B cell (primary cell): ENCODE data around the gene TBRG4. TPM values are rescaled to one million over a fixed set of nuclear protein-coding genes. Genes with fewer than 3 reads are reported as not detected.
A peak's percentile ranks its signal among the peaks of the same experiment; 100 is the strongest.

ENCODE experiments used
- ATAC-seq: fragments of 200-7000 bp; cut with Tn5 transposase; one replicate; pipeline ENCODE4 v1.10.0; 2021; ENCODE audit warnings: low read depth, mild to moderate bottlenecking, moderate number of reproducible peaks, moderate library complexity
- CTCF ChIA-PET: fragments of 350-600 bp; sonication (Branson Sonifier 250); formaldehyde crosslinking; loops from one replicate; lab custom pipeline; 2021; ENCODE audit warnings: antibody characterized with exemption, inconsistent platforms; lab: Charles Lee
- POLR2A ChIA-PET: fragments of 350-600 bp; sonication (Branson Sonifier 250); formaldehyde crosslinking; loops from one replicate; lab custom pipeline; 2021; ENCODE audit warnings: antibody characterized with exemption; lab: Charles Lee
- DNase-seq: peaks from one replicate; pipeline ENCODE4 v3.0.0; 2013
- H2AFZ ChIP-seq: 2 replicates; pipeline ENCODE4 v1.6.1; 2012; ENCODE audit warnings: mild to moderate bottlenecking, low read depth, low read length; ENCODE audit not compliant: insufficient read depth, poor library complexity, severe bottlenecking
- H3K27ac ChIP-seq, 2 donors: 1 replicate in 1 of 2; 2 replicates in 1 of 2; pipeline ENCODE4 v1.5.1; 2012 to 2013; ENCODE audit warnings: low read length in 2 of 2, mild to moderate bottlenecking in 2 of 2, moderate library complexity in 1 of 2
- H3K27me3 ChIP-seq, 4 experiments: fragments of 200-600 bp in 1 of 4; sonication (generic) in 1 of 4; replicated peaks in 1 of 4; 1 replicate in 2 of 4; 2 replicates in 2 of 4; pipeline versions ENCODE4 v1.6.1 to v1.7.0; 2013 to 2016; ENCODE audit warnings: low read length in 3 of 4, mild to moderate bottlenecking in 2 of 4, mixed read lengths in 1 of 4, moderate library complexity in 1 of 4; ENCODE audit not compliant: insufficient read depth in 4 of 4, control insufficient read depth in 3 of 4; ENCODE audit errors: control extremely low read depth in 1 of 4
- H3K36me3 ChIP-seq, 2 experiments: replicated peaks in 1 of 2; 1 replicate in 1 of 2; 2 replicates in 1 of 2; pipeline versions ENCODE4 v1.6.1 to v1.7.1; 2013; ENCODE audit warnings: low read length in 1 of 2; ENCODE audit not compliant: insufficient read depth in 2 of 2, control insufficient read depth in 1 of 2; ENCODE audit errors: control extremely low read depth in 1 of 2, extremely low read depth in 1 of 2
- H3K4me1 ChIP-seq, 2 donors: fragments of 200-600 bp in 1 of 2; sonication (generic) in 1 of 2; 1 replicate in 1 of 2; 2 replicates in 1 of 2; pipeline versions ENCODE4 v1.5.1 to v1.6.1; 2013 to 2017; ENCODE audit warnings: low read length in 2 of 2; ENCODE audit not compliant: control insufficient read depth in 2 of 2, insufficient read depth in 2 of 2
- H3K4me2 ChIP-seq: replicated peaks from 2 replicates; pipeline ENCODE3; 2012; ENCODE audit warnings: mild to moderate bottlenecking, low read depth, low read length; ENCODE audit not compliant: poor library complexity, severe bottlenecking
- H3K4me3 ChIP-seq, 5 experiments: fragments of 200-600 bp in 1 of 5; sonication (generic) in 1 of 5; 1 replicate in 3 of 5; 2 replicates in 2 of 5; pipeline versions ENCODE4 v1.5.1 to v1.7.0; 2011 to 2016; ENCODE audit warnings: low read length in 4 of 5, mild to moderate bottlenecking in 4 of 5, low read depth in 2 of 5, control low read depth in 1 of 5, moderate library complexity in 1 of 5; ENCODE audit not compliant: insufficient read depth in 1 of 5; ENCODE audit errors: control extremely low read depth in 1 of 5, extremely low read depth in 1 of 5
- H3K79me2 ChIP-seq: fragments of 200-600 bp; sonication (generic); one replicate; pipeline ENCODE4 v1.6.0; 2016; ENCODE audit warnings: low read length; ENCODE audit not compliant: control insufficient read depth, insufficient read depth
- H3K9ac ChIP-seq: fragments of 200-600 bp; sonication (generic); 2 replicates; pipeline ENCODE4 v1.6.1; 2017; ENCODE audit warnings: mild to moderate bottlenecking, low read length, moderate library complexity
- H3K9me3 ChIP-seq, 3 donors: one replicate each; pipeline versions ENCODE4 v1.6.1 to v1.7.1; 2013; ENCODE audit warnings: low read length in 2 of 3; ENCODE audit not compliant: control insufficient read depth in 2 of 3, insufficient read depth in 1 of 3; ENCODE audit errors: control extremely low read depth in 1 of 3
- H4K20me1 ChIP-seq: 2 replicates; pipeline ENCODE4 v1.6.0; 2012; ENCODE audit warnings: mild to moderate bottlenecking, low read length; ENCODE audit not compliant: insufficient read depth, control insufficient read depth, poor library complexity, severe bottlenecking
- H3K27ac Mint-ChIP-seq: one replicate; pipeline ENCODE4 v1.8.0; 2021; ENCODE audit warnings: mixed read lengths
- H3K27me3 Mint-ChIP-seq: one replicate; pipeline ENCODE4 v1.8.0; 2021; ENCODE audit warnings: mixed read lengths
- H3K4me1 Mint-ChIP-seq: one replicate; pipeline ENCODE4 v1.8.0; 2021; ENCODE audit warnings: mixed read lengths
- H3K4me3 Mint-ChIP-seq: one replicate; pipeline ENCODE4 v1.8.0; 2021; ENCODE audit warnings: mixed read lengths
- H3K9me3 Mint-ChIP-seq: one replicate; pipeline ENCODE4 v1.8.0; 2022; ENCODE audit warnings: mixed read lengths; ENCODE audit not compliant: insufficient read depth
- EZH2 ChIP-seq: IDR thresholded peaks from 2 replicates; pipeline ENCODE4 v1.6.1; 2012; ENCODE audit warnings: borderline replicate concordance, low read depth, mild to moderate bottlenecking, moderate library complexity, low read length; ENCODE audit not compliant: insufficient read depth, poor library complexity, severe bottlenecking
- WGBS: methylation state at CpG from one replicate; pipeline ENCODE4 v1.1.5; 2013; ENCODE audit warnings: missing lambda C conversion rate; ENCODE audit not compliant: insufficient coverage; 5-methylcytosine and 5-hydroxymethylcytosine counted together
- intact Hi-C: fragments of 100-400 bp; cut with micrococcal nuclease; formaldehyde crosslinking; loops from one replicate; pipeline ENCODE4 v1.10.0; 2022
- polyA plus RNA-seq: library from polyadenylated mRNA; depleted of rRNA; stranded (reverse); fragments of >200 nt; gene quantifications from 2 replicates; pipeline ENCODE4 v1.2.3, GENCODE V29; 2012
- total RNA-seq, 2 donors: library from RNA; stranded (reverse); fragments of 120-200 nt in 1 of 2; gene quantifications; 1 replicate in 1 of 2; 2 replicates in 1 of 2; pipeline versions ENCODE4 v1.2.3 to v1.2.4, GENCODE V29; 2013 to 2022
- TF ChIP-seq, protein P1 (sequence below): fragments of 200-600 bp; IDR thresholded peaks from one replicate; pipeline ENCODE4 v1.8.0; 2022; ENCODE audit warnings: antibody characterized with exemption, mild to moderate bottlenecking

The TBRG4 gene
- total and polyA plus RNA-seq, 2 donors (not counting 1 experiment from before 2014, with no cell fraction given): 92.8 to 111 TPM

DNA sequence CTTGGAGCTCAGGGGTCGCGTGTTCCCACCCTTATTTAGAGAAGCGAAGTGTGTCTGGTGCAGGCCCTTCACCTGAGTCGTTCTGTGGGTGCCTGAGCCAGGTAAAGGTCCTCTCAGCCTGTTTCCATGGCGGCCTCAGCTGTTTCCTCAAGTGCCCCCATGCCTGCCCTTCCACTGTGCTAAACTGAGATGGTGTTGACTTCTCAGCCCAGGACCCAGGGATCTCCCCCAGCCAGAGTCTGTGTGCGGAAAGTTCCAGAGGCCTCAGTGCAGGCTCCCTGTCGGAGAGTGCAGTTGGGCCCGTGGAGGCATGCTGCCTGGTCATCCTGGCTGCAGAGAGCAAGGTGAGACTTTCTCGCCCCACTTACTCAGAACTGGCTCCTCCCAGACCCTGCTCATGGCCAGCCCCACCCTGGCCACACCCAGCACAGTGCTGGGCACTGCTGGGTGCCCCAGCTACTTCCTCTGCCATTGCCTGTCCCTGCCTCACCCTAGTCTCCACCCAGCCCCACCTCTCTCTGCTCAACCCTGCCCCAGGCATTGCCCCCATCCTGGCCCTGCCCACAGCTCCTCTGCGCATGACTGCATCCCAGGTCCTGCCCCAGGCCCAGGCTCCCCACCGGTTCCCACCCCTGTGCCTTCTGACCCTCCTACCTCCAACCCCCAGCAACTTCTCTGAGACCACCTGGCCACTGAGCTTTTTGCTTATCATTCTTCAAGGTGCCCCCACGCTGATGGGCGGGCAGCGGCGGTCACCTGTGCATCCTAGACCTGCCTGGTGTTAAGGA is 43.1 kb downstream of the TBRG4 start:
- Histone ChIP-seq H3K79me2 (peaks cover 69% of the 10 kb centered on the region), H3K4me3 (no peak overlapping the region), H4K20me1 (peaks cover 100% of the 10 kb centered on the region), H3K36me3 (peaks cover 0 to 98% of the 10 kb centered on the region in 2 experiments), H3K4me2 (no peak overlapping the region), H3K9ac (no peak overlapping the region), H3K9me3 (no peaks in the 10 kb centered on the region), H2AFZ (no peak overlapping the region), H3K27ac (no peak overlapping the region), H3K27me3 (no peaks in the 10 kb centered on the region), H3K4me1 (peaks cover 7 to 10% of the 10 kb centered on the region in 2 donors)
- DNase-seq (no peak), ATAC-seq (no peak)
- ChIA-PET CTCF (interaction anchor here (0.9 to 1.2 kb wide), 2 partner anchors 68 to 94 kb away, joined by 4 to 5 read pairs; no protein-coding TSS in a partner anchor), POLR2A (no interaction called here)
- no peaks in the 10 kb centered on the region for H3K27me3 Mint-ChIP-seq
- no peak for TF ChIP-seq EZH2
- TF ChIP-seq, protein P1, sequence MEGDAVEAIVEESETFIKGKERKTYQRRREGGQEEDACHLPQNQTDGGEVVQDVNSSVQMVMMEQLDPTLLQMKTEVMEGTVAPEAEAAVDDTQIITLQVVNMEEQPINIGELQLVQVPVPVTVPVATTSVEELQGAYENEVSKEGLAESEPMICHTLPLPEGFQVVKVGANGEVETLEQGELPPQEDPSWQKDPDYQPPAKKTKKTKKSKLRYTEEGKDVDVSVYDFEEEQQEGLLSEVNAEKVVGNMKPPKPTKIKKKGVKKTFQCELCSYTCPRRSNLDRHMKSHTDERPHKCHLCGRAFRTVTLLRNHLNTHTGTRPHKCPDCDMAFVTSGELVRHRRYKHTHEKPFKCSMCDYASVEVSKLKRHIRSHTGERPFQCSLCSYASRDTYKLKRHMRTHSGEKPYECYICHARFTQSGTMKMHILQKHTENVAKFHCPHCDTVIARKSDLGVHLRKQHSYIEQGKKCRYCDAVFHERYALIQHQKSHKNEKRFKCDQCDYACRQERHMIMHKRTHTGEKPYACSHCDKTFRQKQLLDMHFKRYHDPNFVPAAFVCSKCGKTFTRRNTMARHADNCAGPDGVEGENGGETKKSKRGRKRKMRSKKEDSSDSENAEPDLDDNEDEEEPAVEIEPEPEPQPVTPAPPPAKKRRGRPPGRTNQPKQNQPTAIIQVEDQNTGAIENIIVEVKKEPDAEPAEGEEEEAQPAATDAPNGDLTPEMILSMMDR: no peak
- H3K27ac Mint-ChIP-seq: peak overlapping the region; percentile 32
- H3K4me1 Mint-ChIP-seq: peaks cover 15% of the 10 kb centered on the region
- no peak overlapping the region for H3K4me3 Mint-ChIP-seq
- intact Hi-C loops: loop anchor here (10.0 kb wide), 1 partner anchor 64 kb away; the partner anchor contains the start of gene CCM2
- WGBS: 95% methylated on average over 15 of the region's 15 CpGs
- H3K9me3 Mint-ChIP-seq: no peaks in the 10 kb centered on the region

DNA sequence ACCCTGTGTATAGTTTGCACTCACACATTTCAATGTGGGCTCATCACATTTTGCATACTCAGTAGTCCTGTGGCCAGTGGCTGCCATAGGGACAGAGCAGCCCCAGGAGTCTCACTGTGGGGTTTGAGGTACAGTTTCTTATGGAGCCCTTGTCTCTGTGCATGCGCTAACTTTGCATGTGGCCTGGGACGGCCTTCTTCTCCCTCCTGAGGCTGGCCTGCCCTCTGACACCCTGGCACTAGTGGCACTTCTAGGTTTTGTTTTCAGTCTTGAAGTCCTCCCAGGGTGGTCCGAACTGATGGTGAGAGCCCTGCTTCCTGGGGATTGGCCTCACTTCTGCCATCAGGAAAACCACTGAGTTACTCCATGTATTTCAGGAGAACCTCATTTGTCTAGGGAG is 43.9 kb downstream of the TBRG4 start:
- Histone ChIP-seq H3K9me3 (no peaks in the 10 kb centered on the region), H3K9ac (no peak overlapping the region), H3K36me3 (peaks cover 0 to 94% of the 10 kb centered on the region in 2 experiments), H4K20me1 (peaks cover 100% of the 10 kb centered on the region), H3K4me3 (no peak overlapping the region), H3K4me1 (peaks cover 8 to 10% of the 10 kb centered on the region in 2 donors), H2AFZ (no peak overlapping the region), H3K27ac (no peak overlapping the region), H3K4me2 (no peak overlapping the region), H3K79me2 (peaks cover 74% of the 10 kb centered on the region), H3K27me3 (no peaks in the 10 kb centered on the region)
- intact Hi-C loops: loop anchor here (10.0 kb wide), 1 partner anchor 63 kb away; the partner anchor contains the start of gene CCM2
- no peak for DNase-seq
- ChIA-PET POLR2A (interaction anchor here (0.7 kb wide), 1 partner anchor 38 kb away, joined by 3 read pairs; no protein-coding TSS in a partner anchor), CTCF (interaction anchor here (0.7 kb wide), 1 partner anchor 15 kb away, joined by 4 read pairs; no protein-coding TSS in a partner anchor)
- 100% methylated on average over 3 of the region's 3 CpGs for WGBS
- no peak overlapping the region for H3K27ac Mint-ChIP-seq
- H3K27me3 Mint-ChIP-seq: no peaks in the 10 kb centered on the region
- peaks cover 22% of the 10 kb centered on the region for H3K4me1 Mint-ChIP-seq
- TF ChIP-seq, protein P1: no peak
- no peak for TF ChIP-seq EZH2
- ATAC-seq: no peak
- H3K4me3 Mint-ChIP-seq: no peak overlapping the region
- no peaks in the 10 kb centered on the region for H3K9me3 Mint-ChIP-seq
